ENCODE results near the gene RALGPS1. TPM values are rescaled to one million over a fixed set of nuclear protein-coding genes. Genes with fewer than 3 reads are reported as not detected.

Gene RALGPS1
- total RNA-seq, 1 experiment from 2014 or later, result 8.2 TPM

DNA sequence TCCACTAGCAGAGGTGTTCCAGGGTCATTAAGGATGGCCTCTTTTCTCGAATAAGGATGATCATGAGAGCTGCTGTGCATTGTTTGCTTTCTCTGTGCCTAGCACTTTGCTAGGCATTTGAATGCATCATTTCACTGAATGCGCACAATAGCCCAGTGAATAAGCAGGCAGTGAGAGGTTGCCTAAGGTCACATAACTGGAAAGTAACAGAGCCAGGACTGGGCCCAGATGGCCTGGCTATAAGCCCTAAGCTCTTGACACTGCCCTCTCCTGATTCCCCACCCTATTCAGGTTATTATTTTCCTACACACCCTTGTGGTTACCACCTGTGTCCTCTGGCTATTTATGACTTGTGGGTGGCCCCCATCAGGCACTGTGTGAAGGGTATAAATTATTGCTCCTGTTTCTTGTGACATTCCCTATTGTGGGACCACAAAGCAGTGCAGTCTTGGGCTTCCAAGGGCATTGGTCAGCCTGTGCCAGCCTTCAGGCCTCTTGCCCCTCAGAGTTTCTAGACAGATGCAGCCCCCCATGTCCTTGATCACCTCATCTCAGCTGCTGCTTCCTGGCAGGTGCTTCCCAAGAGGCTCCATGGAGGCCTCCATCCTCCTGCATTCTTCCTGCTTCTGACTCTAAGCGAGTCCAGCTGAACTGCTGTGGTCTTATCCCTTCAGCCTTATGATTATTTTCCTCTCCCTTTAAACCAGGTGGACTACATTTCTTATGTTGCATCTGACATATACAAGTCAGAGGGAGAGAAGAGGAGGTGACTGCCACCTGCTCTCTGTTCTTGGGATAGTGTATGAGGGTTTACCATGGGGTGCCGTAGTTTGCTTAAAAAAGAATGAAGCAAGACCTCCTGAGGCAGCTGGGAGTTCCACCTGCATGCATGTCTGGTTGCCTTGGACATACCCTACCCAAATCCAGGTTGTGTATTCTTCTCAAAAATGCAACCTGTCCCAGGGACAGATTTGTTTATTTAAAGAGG is 160.3 kb downstream of the RALGPS1 start:
- H3K4me2 ChIP-seq (ENCODE audit: low read depth, low read length, poor library complexity, severe bottlenecking), result no peak overlapping the region

DNA sequence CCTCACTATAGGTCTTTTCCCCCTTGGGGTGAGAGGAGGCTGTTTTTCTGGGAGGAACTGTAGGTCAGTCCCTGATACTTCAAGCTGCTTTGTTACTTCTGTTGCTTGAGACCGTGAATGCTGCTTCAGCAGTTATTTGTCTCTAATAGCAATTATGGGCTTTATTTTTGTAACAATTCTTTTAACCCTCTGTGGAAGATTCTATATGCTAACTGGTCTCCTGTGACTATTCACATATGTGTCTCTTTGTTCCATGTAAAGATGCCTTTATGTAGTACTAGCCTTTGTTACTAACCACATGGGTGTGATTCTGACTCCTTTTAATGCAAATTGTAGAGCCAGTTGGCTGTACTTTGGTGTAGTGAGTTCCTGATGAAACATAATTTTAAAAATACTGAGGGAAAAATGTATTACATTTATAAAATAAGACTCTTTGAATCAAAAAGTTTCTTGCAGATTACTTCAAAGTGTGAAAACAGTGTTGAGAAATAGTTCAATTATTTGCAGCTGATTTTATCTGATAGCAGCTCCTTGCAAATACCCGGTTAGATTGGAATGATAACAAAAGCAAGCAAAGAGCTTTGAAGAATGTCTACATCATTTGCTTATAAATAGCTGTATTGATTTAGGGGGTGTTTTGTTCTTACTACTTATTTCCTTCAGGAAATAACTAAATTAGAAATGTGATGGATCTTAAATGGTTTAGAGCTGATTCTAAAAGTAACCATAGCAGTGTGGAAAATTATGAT is 161.2 kb downstream of the RALGPS1 start:
- Histone ChIP-seq H3K9me2 (replicated peaks; ENCODE audit: insufficient read depth, low read length) (no peaks in the 10 kb centered on the region), H3K79me2 (ENCODE audit: low read length) (no peaks in the 10 kb centered on the region), H2AFZ (ENCODE audit: low read length) (no peak overlapping the region), H3K4me3 (ENCODE audit: low read length) (no peak overlapping the region), H3K4me1 (ENCODE audit: low read length) (no peaks in the 10 kb centered on the region), H3K27me3 (ENCODE audit: low read length) (no peaks in the 10 kb centered on the region), H3K9me3 (ENCODE audit: low read length) (peaks cover 3% of the 10 kb centered on the region; the same call in 1 of the 2 replicates), H3K4me2 (ENCODE audit: low read depth, low read length, poor library complexity, severe bottlenecking) (no peak overlapping the region), H3K27ac (ENCODE audit: low read length) (no peak overlapping the region), H3K36me3 (ENCODE audit: insufficient read depth, low read length) (no peaks in the 10 kb centered on the region), H4K20me1 (ENCODE audit: insufficient read depth, low read depth, low read length) (no peaks in the 10 kb centered on the region), H3K9ac (ENCODE audit: low read length) (no peak overlapping the region)
- no peak for DNase-seq

More for the DNA sequence above, 160.3 kb downstream of the RALGPS1 start:
- Histone ChIP-seq H3K4me1 (ENCODE audit: low read length) (no peaks in the 10 kb centered on the region), H3K4me3 (ENCODE audit: low read length) (no peak overlapping the region), H4K20me1 (ENCODE audit: insufficient read depth, low read depth, low read length) (no peaks in the 10 kb centered on the region), H3K36me3 (ENCODE audit: insufficient read depth, low read length) (no peaks in the 10 kb centered on the region), H3K27me3 (ENCODE audit: low read length) (no peaks in the 10 kb centered on the region), H3K9ac (ENCODE audit: low read length) (no peak overlapping the region), H3K9me2 (replicated peaks; ENCODE audit: insufficient read depth, low read length) (no peaks in the 10 kb centered on the region), H3K27ac (ENCODE audit: low read length) (no peak overlapping the region), H2AFZ (ENCODE audit: low read length) (no peak overlapping the region), H3K79me2 (ENCODE audit: low read length) (no peaks in the 10 kb centered on the region), H3K9me3 (ENCODE audit: low read length) (peaks cover 3% of the 10 kb centered on the region; the same call in 1 of the 2 replicates)
- DNase-seq, result no peak

DNA sequence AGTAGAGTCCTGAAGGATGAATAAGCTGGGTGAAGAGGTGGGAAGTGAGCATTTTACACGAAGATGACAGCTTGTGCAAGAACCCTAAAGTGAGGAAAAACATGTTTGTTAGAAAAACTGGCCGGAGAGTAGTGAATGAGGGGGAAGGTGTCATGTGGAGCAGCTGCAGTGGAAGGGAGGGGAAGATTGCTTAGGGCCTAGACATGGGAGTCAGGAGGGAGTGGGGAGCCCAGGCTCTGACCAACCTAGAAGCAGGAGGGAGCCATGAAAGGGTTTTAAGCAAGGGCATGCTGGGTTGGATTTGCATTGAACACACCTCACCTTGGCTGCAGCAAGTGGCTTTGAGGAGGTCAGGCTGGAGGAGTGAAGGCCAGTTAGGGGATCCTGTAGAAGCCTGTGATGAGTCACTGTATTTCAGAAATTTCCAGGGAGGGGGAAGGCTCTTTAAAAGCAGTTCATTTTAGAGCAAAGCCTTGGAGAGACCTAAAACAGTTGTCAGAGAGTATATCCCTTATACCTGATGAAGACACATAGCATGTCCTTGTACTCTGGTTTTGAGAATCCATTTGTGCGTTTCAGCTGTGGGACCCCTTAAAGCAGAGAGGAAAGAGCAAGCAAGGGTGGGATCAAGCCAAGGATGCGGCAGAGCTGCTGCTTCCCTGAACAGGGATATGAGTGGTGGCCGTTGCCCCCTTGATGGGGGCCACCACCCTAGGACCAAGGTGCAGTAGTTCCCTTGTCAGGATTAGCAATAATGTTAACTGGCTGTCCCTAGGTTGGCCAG is 162.5 kb downstream of the RALGPS1 start:
- Histone ChIP-seq H3K36me3 (ENCODE audit: insufficient read depth, low read length) (no peaks in the 10 kb centered on the region), H3K27me3 (ENCODE audit: low read length) (no peaks in the 10 kb centered on the region), H3K9me2 (replicated peaks; ENCODE audit: insufficient read depth, low read length) (no peaks in the 10 kb centered on the region), H3K4me2 (ENCODE audit: low read depth, low read length, poor library complexity, severe bottlenecking) (no peak overlapping the region), H3K27ac (ENCODE audit: low read length) (no peak overlapping the region), H2AFZ (ENCODE audit: low read length) (no peak overlapping the region), H3K4me3 (ENCODE audit: low read length) (no peak overlapping the region), H3K79me2 (ENCODE audit: low read length) (no peaks in the 10 kb centered on the region), H3K9me3 (ENCODE audit: low read length) (no peaks in the 10 kb centered on the region), H3K4me1 (ENCODE audit: low read length) (no peaks in the 10 kb centered on the region), H3K9ac (ENCODE audit: low read length) (no peak overlapping the region), H4K20me1 (ENCODE audit: insufficient read depth, low read depth, low read length) (no peaks in the 10 kb centered on the region)
- DNase-seq, result no peak

DNA sequence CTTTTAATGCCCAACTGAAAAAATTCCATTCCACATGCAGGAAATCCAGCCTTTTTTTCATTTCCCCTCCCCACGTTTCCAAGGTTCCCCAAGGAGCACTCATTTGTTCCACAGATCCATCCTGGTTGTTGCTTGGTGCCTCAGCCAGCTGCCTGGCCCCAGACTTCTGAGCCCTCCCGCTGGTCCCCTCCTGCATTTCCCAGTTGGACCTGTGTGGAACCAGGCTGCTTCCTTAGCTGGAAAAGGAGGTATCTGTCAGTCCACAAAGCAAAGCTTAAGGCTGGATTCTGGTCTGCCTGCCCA is 163.0 kb downstream of the RALGPS1 start:
- no peak overlapping the region for H3K9ac ChIP-seq (ENCODE audit: low read length)
- no peaks in the 10 kb centered on the region for H4K20me1 ChIP-seq (ENCODE audit: insufficient read depth, low read depth, low read length)
- no peaks in the 10 kb centered on the region for H3K9me3 ChIP-seq (ENCODE audit: low read length)
- no peaks in the 10 kb centered on the region for H3K79me2 ChIP-seq (ENCODE audit: low read length)
- no peak overlapping the region for H3K27ac ChIP-seq (ENCODE audit: low read length)
- no peaks in the 10 kb centered on the region for H3K9me2 ChIP-seq (replicated peaks; ENCODE audit: insufficient read depth, low read length)
- no peaks in the 10 kb centered on the region for H3K27me3 ChIP-seq (ENCODE audit: low read length)
- H3K4me2 ChIP-seq (ENCODE audit: low read depth, low read length, poor library complexity, severe bottlenecking), result no peak overlapping the region
- DNase-seq, result no peak
- no peaks in the 10 kb centered on the region for H3K4me1 ChIP-seq (ENCODE audit: low read length)
- no peak overlapping the region for H2AFZ ChIP-seq (ENCODE audit: low read length)
- H3K4me3 ChIP-seq (ENCODE audit: low read length), result no peak overlapping the region
- no peaks in the 10 kb centered on the region for H3K36me3 ChIP-seq (ENCODE audit: insufficient read depth, low read length)

DNA sequence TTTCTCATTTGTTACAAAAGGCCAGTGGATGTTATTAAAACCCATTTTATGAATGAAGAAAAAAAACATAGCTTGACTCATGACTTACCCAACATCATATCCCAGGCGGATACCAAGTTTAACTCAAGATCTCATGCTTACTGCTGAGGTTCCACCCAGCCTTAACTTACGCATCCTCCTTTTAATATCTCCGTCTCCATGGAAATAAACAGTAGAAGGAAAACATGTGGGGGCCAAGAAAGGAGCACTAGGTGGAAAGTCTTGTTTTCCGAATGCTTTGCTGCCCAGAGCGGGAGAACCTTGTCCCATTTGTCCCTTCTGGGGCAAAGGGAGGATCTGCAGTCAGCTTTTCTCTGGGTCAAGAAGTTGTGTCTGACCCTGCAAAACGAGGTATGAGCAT is 163.8 kb downstream of the RALGPS1 start:
- Histone ChIP-seq H3K36me3 (ENCODE audit: insufficient read depth, low read length) (no peaks in the 10 kb centered on the region), H4K20me1 (ENCODE audit: insufficient read depth, low read depth, low read length) (no peaks in the 10 kb centered on the region)
- DNase-seq, result no peak

DNA sequence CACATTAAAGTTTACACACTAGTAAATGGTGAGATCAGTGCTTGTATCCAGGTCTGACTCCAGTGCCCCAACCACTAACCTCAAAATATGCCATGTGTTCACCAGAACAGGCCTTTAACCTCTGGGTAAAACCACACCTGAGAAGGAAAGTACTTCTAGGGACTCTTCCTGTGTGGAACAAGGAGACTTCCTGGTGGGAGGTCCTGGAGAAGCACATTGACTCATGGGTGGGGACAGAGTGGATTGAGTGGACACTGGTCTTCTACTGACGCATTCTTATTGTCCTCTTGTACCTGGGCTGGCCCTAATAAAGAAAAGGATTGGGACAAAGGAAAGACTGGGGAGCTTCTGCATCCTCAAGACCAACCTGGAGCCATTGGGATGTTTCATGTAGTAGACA is 164.4 kb downstream of the RALGPS1 start:
- Histone ChIP-seq H3K9me2 (replicated peaks; ENCODE audit: insufficient read depth, low read length) (no peaks in the 10 kb centered on the region), H3K27me3 (ENCODE audit: low read length) (no peaks in the 10 kb centered on the region), H3K9ac (ENCODE audit: low read length) (no peak overlapping the region), H3K9me3 (ENCODE audit: low read length) (no peaks in the 10 kb centered on the region), H2AFZ (ENCODE audit: low read length) (no peak overlapping the region), H3K36me3 (ENCODE audit: insufficient read depth, low read length) (no peaks in the 10 kb centered on the region), H3K79me2 (ENCODE audit: low read length) (no peaks in the 10 kb centered on the region), H4K20me1 (ENCODE audit: insufficient read depth, low read depth, low read length) (no peaks in the 10 kb centered on the region), H3K4me3 (ENCODE audit: low read length) (no peak overlapping the region), H3K4me1 (ENCODE audit: low read length) (no peaks in the 10 kb centered on the region), H3K4me2 (ENCODE audit: low read depth, low read length, poor library complexity, severe bottlenecking) (no peak overlapping the region), H3K27ac (ENCODE audit: low read length) (no peak overlapping the region)
- no peak for DNase-seq

More for the DNA sequence above, 163.8 kb downstream of the RALGPS1 start:
- no peak overlapping the region for H2AFZ ChIP-seq (ENCODE audit: low read length)
- no peaks in the 10 kb centered on the region for H3K79me2 ChIP-seq (ENCODE audit: low read length)
- H3K9ac ChIP-seq (ENCODE audit: low read length), result no peak overlapping the region
- H3K27ac ChIP-seq (ENCODE audit: low read length), result no peak overlapping the region
- H3K4me3 ChIP-seq (ENCODE audit: low read length), result no peak overlapping the region
- no peaks in the 10 kb centered on the region for H3K4me1 ChIP-seq (ENCODE audit: low read length)
- H3K27me3 ChIP-seq (ENCODE audit: low read length), result no peaks in the 10 kb centered on the region
- H3K4me2 ChIP-seq (ENCODE audit: low read depth, low read length, poor library complexity, severe bottlenecking), result no peak overlapping the region
- no peaks in the 10 kb centered on the region for H3K9me2 ChIP-seq (replicated peaks; ENCODE audit: insufficient read depth, low read length)
- no peaks in the 10 kb centered on the region for H3K9me3 ChIP-seq (ENCODE audit: low read length)

DNA sequence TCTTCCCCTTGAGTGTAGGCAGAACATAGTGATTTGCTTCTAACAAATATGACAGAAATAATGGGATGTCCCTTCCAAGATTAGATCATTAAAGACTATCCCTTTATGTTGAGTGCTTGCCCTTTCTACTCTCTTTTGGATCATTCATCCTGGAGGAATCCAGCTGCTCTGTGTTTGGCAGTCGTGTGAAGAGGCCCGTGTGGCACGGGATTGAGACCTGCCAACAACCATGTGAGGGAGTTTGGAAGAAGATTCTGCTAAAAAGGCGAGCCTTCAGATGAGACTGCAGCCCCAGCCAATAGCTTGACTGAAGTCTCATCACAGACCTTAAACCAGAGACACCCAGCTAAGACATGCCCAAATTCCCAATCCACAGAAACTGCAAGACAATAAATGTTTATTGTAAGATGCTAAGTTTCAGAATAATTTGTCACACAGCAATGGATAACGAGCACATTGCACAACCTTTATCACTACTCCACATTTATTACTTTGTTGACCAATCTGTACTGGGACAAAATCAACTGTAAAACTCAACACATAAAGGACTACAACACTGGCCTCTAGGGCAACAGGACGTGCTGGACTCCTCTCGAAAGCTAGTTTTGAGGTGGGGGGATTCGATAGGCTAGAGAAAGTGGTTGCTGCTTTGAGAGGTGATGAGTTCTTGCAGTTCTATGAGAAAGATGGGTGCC is 165.0 kb downstream of the RALGPS1 start:
- H3K9ac ChIP-seq (ENCODE audit: low read length), result no peak overlapping the region
- no peak overlapping the region for H3K4me2 ChIP-seq (ENCODE audit: low read depth, low read length, poor library complexity, severe bottlenecking)
- H3K79me2 ChIP-seq (ENCODE audit: low read length), result no peaks in the 10 kb centered on the region
- no peaks in the 10 kb centered on the region for H3K9me2 ChIP-seq (replicated peaks; ENCODE audit: insufficient read depth, low read length)
- H3K9me3 ChIP-seq (ENCODE audit: low read length), result no peaks in the 10 kb centered on the region
- H3K4me3 ChIP-seq (ENCODE audit: low read length), result no peak overlapping the region
- no peak overlapping the region for H2AFZ ChIP-seq (ENCODE audit: low read length)
- DNase-seq, result no peak
- H3K36me3 ChIP-seq (ENCODE audit: insufficient read depth, low read length), result no peaks in the 10 kb centered on the region
- H4K20me1 ChIP-seq (ENCODE audit: insufficient read depth, low read depth, low read length), result no peaks in the 10 kb centered on the region
- no peaks in the 10 kb centered on the region for H3K27me3 ChIP-seq (ENCODE audit: low read length)
- no peak overlapping the region for H3K27ac ChIP-seq (ENCODE audit: low read length)
- no peaks in the 10 kb centered on the region for H3K4me1 ChIP-seq (ENCODE audit: low read length)
